MCF 10A (cell line): Measurements from ENCODE around the gene HAGHL. TPM values are rescaled to one million over a fixed set of nuclear protein-coding genes. Genes with fewer than 3 reads are reported as not detected.

Experiments
- BruUV-seq: library from RNA; stranded (reverse); fragments of 400-500 nt; replicated peaks from 2 replicates; lab custom pipeline; 2021; lab: Mats Ljungman, UMichigan
- CTCF ChIA-PET: fragments of 300-600 bp; sonication (Branson Sonifier 250); formaldehyde crosslinking; extraction: SDS; loops from one replicate; lab custom pipeline; 2021; ENCODE audit warnings: antibody characterized with exemption, inconsistent platforms; lab: Yijun Ruan, JAX
- POLR2A ChIA-PET: fragments of 300-600, 350-650 bp; sonication (Branson Sonifier 250); formaldehyde crosslinking; extraction: SDS; loops from one replicate; lab custom pipeline; 2020; ENCODE audit warnings: antibody characterized with exemption, inconsistent platforms; lab: Yijun Ruan, JAX
- DNase-seq: peaks from one replicate; pipeline ENCODE4 v3.0.0-alpha.2; 2018; ENCODE audit not compliant: unreplicated experiment
- H3K27ac Mint-ChIP-seq: one replicate; pipeline ENCODE4 v1.8.0; 2022; ENCODE audit warnings: mild to moderate bottlenecking, low read depth, mixed read lengths; ENCODE audit not compliant: unreplicated experiment
- H3K27me3 Mint-ChIP-seq: one replicate; pipeline ENCODE4 v1.8.0; 2022; ENCODE audit warnings: mixed read lengths; ENCODE audit not compliant: insufficient read depth, unreplicated experiment
- H3K36me3 Mint-ChIP-seq: one replicate; pipeline ENCODE4 v1.8.0; 2022; ENCODE audit warnings: mild to moderate bottlenecking, moderate library complexity, mixed read lengths; ENCODE audit not compliant: insufficient read depth, unreplicated experiment
- H3K4me1 Mint-ChIP-seq: one replicate; pipeline ENCODE4 v1.8.0; 2022; ENCODE audit warnings: mixed read lengths; ENCODE audit not compliant: insufficient read depth, unreplicated experiment
- H3K4me3 Mint-ChIP-seq: one replicate; pipeline ENCODE4 v1.8.0; 2022; ENCODE audit warnings: mild to moderate bottlenecking, moderate library complexity, mixed read lengths; ENCODE audit not compliant: unreplicated experiment
- H3K9me3 Mint-ChIP-seq: one replicate; pipeline ENCODE4 v1.8.0; 2022; ENCODE audit warnings: mixed read lengths; ENCODE audit not compliant: unreplicated experiment
- CTCF ChIP-seq: fragments of 200-600 bp; IDR thresholded peaks from one replicate; pipeline ENCODE4 v1.8.0; 2022; ENCODE audit warnings: antibody characterized with exemption, mild to moderate bottlenecking; ENCODE audit not compliant: unreplicated experiment
- intact Hi-C: fragments of 100-400 bp; cut with micrococcal nuclease; formaldehyde crosslinking; loops from 2 replicates; pipeline ENCODE4 v1.14.1; 2022
- total RNA-seq: library from RNA; stranded (reverse); gene quantifications from 2 replicates; pipeline ENCODE4 v1.2.3, GENCODE V29; 2022

The HAGHL gene
- total RNA-seq, 1 experiment from 2014 or later, result 24.5 TPM

- no peaks in the 10 kb centered on the region for H3K9me3 Mint-ChIP-seq
- DNase-seq, result peak; percentile 44
- peaks cover 9% of the 10 kb centered on the region for H3K4me1 Mint-ChIP-seq
- peaks cover 36% of the 10 kb centered on the region for H3K36me3 Mint-ChIP-seq
- TSS peak; percentile 34 for BruUV-seq
- ChIA-PET POLR2A (interaction anchor here (0.9 to 9.6 kb wide), 19 partner anchors 6 to 130 kb away, joined by 3 to 124 read pairs (median 12); partner anchors contain the start of genes CHTF18, CIAO3, FBXL16 and HAGHL), CTCF (interaction anchor here (0.6 to 2.4 kb wide), 15 partner anchors 8 to 480 kb away, joined by 3 to 14 read pairs (median 4); no protein-coding TSS in a partner anchor)
- H3K27ac Mint-ChIP-seq, result peak overlapping the region; percentile 59
- no peaks in the 10 kb centered on the region for H3K27me3 Mint-ChIP-seq
- intact Hi-C loops, result no loop called here
- H3K4me3 Mint-ChIP-seq, result peak overlapping the region; percentile 78
- no peak for TF ChIP-seq CTCF
Observed at GRCh38 chr16:719815-720446, 7.0 kb upstream of the HAGHL start.

- Mint-ChIP-seq H3K27me3 (no peaks in the 10 kb centered on the region), H3K4me1 (peaks cover 9% of the 10 kb centered on the region), H3K27ac (peak overlapping the region; percentile 59), H3K4me3 (peak overlapping the region; percentile 78), H3K36me3 (peaks cover 36% of the 10 kb centered on the region), H3K9me3 (no peaks in the 10 kb centered on the region)
- peak; percentile 17 for TF ChIP-seq CTCF
- no TSS peak for BruUV-seq
- peak; percentile 53 for DNase-seq
- CTCF ChIA-PET, result interaction anchor here (0.6 to 2.4 kb wide), 14 partner anchors 8 to 480 kb away, joined by 3 to 14 read pairs (median 4); no protein-coding TSS in a partner anchor
- intact Hi-C loops, result no loop called here
- POLR2A ChIA-PET, result interaction anchor here (0.7 to 9.6 kb wide), 25 partner anchors 7 to 1434 kb away, joined by 3 to 124 read pairs (median 9); partner anchors contain the start of genes CHTF18, CIAO3, FBXL16 and HAGHL
Observed at GRCh38 chr16:720447-720989, 6.4 kb upstream of the HAGHL start.

GRCh38 chr16:720990-721764 lies 5.7 kb upstream of the HAGHL start, which contains the start of gene ANTKMT:
Gene ANTKMT (plus strand): TSS chr16:721146. CDS start chr16:721275, 129 bp downstream.
- peaks cover 36% of the 10 kb centered on the region for H3K36me3 Mint-ChIP-seq
- TF ChIP-seq CTCF, result no peak
- ChIA-PET CTCF (interaction anchor here (0.8 to 2.4 kb wide), 9 partner anchors 9 to 97 kb away, joined by 3 to 14 read pairs (median 4); no protein-coding TSS in a partner anchor), POLR2A (interaction anchor here (0.7 to 9.6 kb wide), 26 partner anchors 8 to 1434 kb away, joined by 3 to 124 read pairs (median 7); partner anchors contain the start of genes CHTF18, CIAO3, FBXL16 and JMJD8)
- H3K27ac Mint-ChIP-seq, result peak within 1 kb of the TSS; percentile 59
- intact Hi-C loops, result no loop called here
- peak within 1 kb of the TSS; percentile 78 for H3K4me3 Mint-ChIP-seq
- H3K9me3 Mint-ChIP-seq, result no peaks in the 10 kb centered on the region
- no TSS peak for BruUV-seq
- no peaks in the 10 kb centered on the region for H3K27me3 Mint-ChIP-seq
- peaks cover 9% of the 10 kb centered on the region for H3K4me1 Mint-ChIP-seq
- DNase-seq, result peak; percentile 82
